MCF 10A (cell line): ENCODE measurements around the gene INTS3. TPM values are rescaled to one million over a fixed set of nuclear protein-coding genes. Genes with fewer than 3 reads are reported as not detected.

Experiments
- BruUV-seq: library from RNA; stranded (reverse); fragments of 400-500 nt; replicated peaks from 2 replicates; lab custom pipeline; 2021; lab: Mats Ljungman, UMichigan
- CTCF ChIA-PET: fragments of 300-600 bp; sonication (Branson Sonifier 250); formaldehyde crosslinking; extraction: SDS; loops from one replicate; lab custom pipeline; 2021; ENCODE audit warnings: antibody characterized with exemption, inconsistent platforms; lab: Yijun Ruan, JAX
- POLR2A ChIA-PET: fragments of 300-600, 350-650 bp; sonication (Branson Sonifier 250); formaldehyde crosslinking; extraction: SDS; loops from one replicate; lab custom pipeline; 2020; ENCODE audit warnings: antibody characterized with exemption, inconsistent platforms; lab: Yijun Ruan, JAX
- DNase-seq: peaks from one replicate; pipeline ENCODE4 v3.0.0-alpha.2; 2018; ENCODE audit not compliant: unreplicated experiment
- H3K27ac Mint-ChIP-seq: one replicate; pipeline ENCODE4 v1.8.0; 2022; ENCODE audit warnings: mild to moderate bottlenecking, low read depth, mixed read lengths; ENCODE audit not compliant: unreplicated experiment
- H3K27me3 Mint-ChIP-seq: one replicate; pipeline ENCODE4 v1.8.0; 2022; ENCODE audit warnings: mixed read lengths; ENCODE audit not compliant: insufficient read depth, unreplicated experiment
- H3K36me3 Mint-ChIP-seq: one replicate; pipeline ENCODE4 v1.8.0; 2022; ENCODE audit warnings: mild to moderate bottlenecking, moderate library complexity, mixed read lengths; ENCODE audit not compliant: insufficient read depth, unreplicated experiment
- H3K4me1 Mint-ChIP-seq: one replicate; pipeline ENCODE4 v1.8.0; 2022; ENCODE audit warnings: mixed read lengths; ENCODE audit not compliant: insufficient read depth, unreplicated experiment
- H3K4me3 Mint-ChIP-seq: one replicate; pipeline ENCODE4 v1.8.0; 2022; ENCODE audit warnings: mild to moderate bottlenecking, moderate library complexity, mixed read lengths; ENCODE audit not compliant: unreplicated experiment
- H3K9me3 Mint-ChIP-seq: one replicate; pipeline ENCODE4 v1.8.0; 2022; ENCODE audit warnings: mixed read lengths; ENCODE audit not compliant: unreplicated experiment
- intact Hi-C: fragments of 100-400 bp; cut with micrococcal nuclease; formaldehyde crosslinking; loops from 2 replicates; pipeline ENCODE4 v1.14.1; 2022
- total RNA-seq: library from RNA; stranded (reverse); gene quantifications from 2 replicates; pipeline ENCODE4 v1.2.3, GENCODE V29; 2022
- TF ChIP-seq, protein P1 (sequence below): fragments of 200-600 bp; IDR thresholded peaks from one replicate; pipeline ENCODE4 v1.8.0; 2022; ENCODE audit warnings: antibody characterized with exemption, mild to moderate bottlenecking; ENCODE audit not compliant: unreplicated experiment

Gene INTS3
- total RNA-seq, 1 experiment from 2014 or later: 68.7 TPM

DNA sequence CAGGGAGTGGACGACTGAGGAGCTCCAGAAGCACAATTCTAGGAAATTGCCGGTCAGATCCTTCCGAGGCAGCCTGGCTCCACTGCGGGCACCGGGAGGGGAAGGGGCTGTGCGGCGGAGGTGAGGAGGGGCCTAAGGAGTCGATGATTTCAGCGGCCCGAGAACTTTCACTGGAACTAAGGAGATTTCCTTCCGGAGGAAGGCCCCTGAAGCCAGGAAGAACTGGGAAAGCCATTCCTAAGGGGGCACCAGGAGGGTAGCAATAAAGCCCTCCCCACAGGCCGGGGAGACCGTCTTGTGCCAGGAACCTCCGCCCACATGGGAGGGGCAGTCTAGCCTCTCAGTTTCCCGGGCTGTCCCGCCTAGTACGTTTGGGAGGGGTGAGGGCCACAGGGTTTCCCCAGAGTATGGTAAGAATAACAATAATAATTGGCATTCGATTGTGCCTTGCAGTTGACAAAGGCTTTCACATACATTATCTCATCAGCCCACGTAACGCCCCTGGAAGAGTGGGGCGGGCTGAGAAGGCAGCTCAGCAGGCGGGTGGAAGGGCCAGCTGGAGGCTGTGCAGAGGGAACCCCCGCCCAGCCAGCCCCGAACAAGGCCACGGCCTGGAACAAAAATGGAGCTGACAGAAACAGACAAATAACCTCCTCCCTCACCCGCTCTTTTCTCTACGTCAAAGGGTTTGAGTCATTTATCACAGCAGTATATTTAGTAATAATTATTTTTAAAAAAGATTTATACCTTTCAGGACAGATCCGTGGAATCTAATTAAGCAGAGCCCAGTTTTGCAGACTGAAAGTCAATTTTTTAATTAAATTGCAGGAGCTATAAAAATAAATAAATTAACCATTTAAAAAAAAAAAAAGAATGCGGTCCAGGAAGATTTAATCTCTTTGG, 29.6 kb upstream of the INTS3 start:
- Mint-ChIP-seq H3K27me3 (no peaks in the 10 kb centered on the region), H3K4me1 (peaks cover 17% of the 10 kb centered on the region), H3K27ac (no peak overlapping the region), H3K36me3 (no peaks in the 10 kb centered on the region), H3K4me3 (no peak overlapping the region), H3K9me3 (no peaks in the 10 kb centered on the region)
- POLR2A ChIA-PET: interaction anchor here (1.3 to 2.8 kb wide), 4 partner anchors 11 to 30 kb away, joined by 4 to 11 read pairs (median 6); partner anchors contain the start of gene INTS3
- CTCF ChIA-PET: interaction anchor here (0.6 to 1.5 kb wide), 6 partner anchors 11 to 43 kb away, joined by 3 to 8 read pairs (median 4); partner anchors contain the start of gene NPR1
- BruUV-seq: no TSS peak
- TF ChIP-seq, protein P1, sequence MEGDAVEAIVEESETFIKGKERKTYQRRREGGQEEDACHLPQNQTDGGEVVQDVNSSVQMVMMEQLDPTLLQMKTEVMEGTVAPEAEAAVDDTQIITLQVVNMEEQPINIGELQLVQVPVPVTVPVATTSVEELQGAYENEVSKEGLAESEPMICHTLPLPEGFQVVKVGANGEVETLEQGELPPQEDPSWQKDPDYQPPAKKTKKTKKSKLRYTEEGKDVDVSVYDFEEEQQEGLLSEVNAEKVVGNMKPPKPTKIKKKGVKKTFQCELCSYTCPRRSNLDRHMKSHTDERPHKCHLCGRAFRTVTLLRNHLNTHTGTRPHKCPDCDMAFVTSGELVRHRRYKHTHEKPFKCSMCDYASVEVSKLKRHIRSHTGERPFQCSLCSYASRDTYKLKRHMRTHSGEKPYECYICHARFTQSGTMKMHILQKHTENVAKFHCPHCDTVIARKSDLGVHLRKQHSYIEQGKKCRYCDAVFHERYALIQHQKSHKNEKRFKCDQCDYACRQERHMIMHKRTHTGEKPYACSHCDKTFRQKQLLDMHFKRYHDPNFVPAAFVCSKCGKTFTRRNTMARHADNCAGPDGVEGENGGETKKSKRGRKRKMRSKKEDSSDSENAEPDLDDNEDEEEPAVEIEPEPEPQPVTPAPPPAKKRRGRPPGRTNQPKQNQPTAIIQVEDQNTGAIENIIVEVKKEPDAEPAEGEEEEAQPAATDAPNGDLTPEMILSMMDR: no peak
- intact Hi-C loops: no loop called here
- DNase-seq: no peak

GRCh38 chr1:153698923-153699714, 28.7 kb upstream of the INTS3 start:
- Mint-ChIP-seq H3K36me3 (no peaks in the 10 kb centered on the region), H3K4me3 (no peak overlapping the region), H3K27me3 (no peaks in the 10 kb centered on the region), H3K27ac (no peak overlapping the region), H3K4me1 (peaks cover 17% of the 10 kb centered on the region), H3K9me3 (no peaks in the 10 kb centered on the region)
- CTCF ChIA-PET: interaction anchor here (0.6 to 1.5 kb wide), 5 partner anchors 10 to 42 kb away, joined by 3 to 8 read pairs (median 3); no protein-coding TSS in a partner anchor
- intact Hi-C loops: no loop called here
- POLR2A ChIA-PET: interaction anchor here (0.5 to 2.8 kb wide), 4 partner anchors 10 to 29 kb away, joined by 4 to 11 read pairs (median 6); partner anchors contain the start of gene INTS3
- DNase-seq: peak; percentile 54
- BruUV-seq: no TSS peak
- TF ChIP-seq, protein P1: no peak

DNA sequence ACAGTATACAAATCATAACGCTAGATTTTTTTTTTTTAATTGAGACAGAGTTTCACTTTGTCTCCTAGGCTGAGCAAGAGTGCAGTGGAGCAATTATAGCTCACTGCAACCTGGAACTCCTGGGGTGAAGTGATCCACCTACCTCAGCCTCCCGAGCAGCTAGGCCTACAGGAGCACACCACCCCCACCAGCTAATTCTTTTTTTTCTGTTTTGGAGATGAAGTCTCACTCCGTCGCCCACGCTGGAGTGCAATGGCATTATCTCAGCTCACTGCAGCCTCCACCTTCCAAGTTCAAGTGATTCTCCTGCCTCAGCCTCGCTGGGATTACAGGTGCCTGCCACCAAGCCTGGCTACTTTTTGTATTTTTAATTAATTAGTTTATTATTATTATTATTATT, 28.1 kb upstream of the INTS3 start:
- ChIA-PET POLR2A (interaction anchor here (1.5 kb wide), 1 partner anchor 11 kb away, joined by 4 read pairs; no protein-coding TSS in a partner anchor), CTCF (interaction anchor here (1.3 kb wide), 1 partner anchor 22 kb away, joined by 8 read pairs; no protein-coding TSS in a partner anchor)
- Mint-ChIP-seq H3K4me1 (peaks cover 17% of the 10 kb centered on the region), H3K4me3 (no peak overlapping the region), H3K27ac (no peak overlapping the region), H3K9me3 (no peaks in the 10 kb centered on the region), H3K27me3 (no peaks in the 10 kb centered on the region), H3K36me3 (no peaks in the 10 kb centered on the region)
- intact Hi-C loops: loop anchor here (1.0 kb wide), 1 partner anchor 22 kb away; no protein-coding TSS in a partner anchor
- TF ChIP-seq, protein P1: no peak
- no TSS peak for BruUV-seq
- no peak for DNase-seq
